RCC 7860 (cell line): ENCODE results near the gene SS18L1.

Experiments
- DNase-seq: peaks from one replicate; pipeline ENCODE4 v3.0.0-alpha.2; 2015; ENCODE audit warnings: low spot score
- FAIRE-seq: peaks from 2 replicates; lab custom pipeline; 2012; peaks lifted over from hg19 to GRCh38; lab: Jason Lieb, UNC

Gene SS18L1

GRCh38 chr20:62168061-62168460 lies 24.5 kb downstream of the SS18L1 start:
- FAIRE-seq: no peak
- no peak for DNase-seq

- DNase-seq (no peak), FAIRE-seq (no peak)
Measured at GRCh38 chr20:62168890-62169435, 25.4 kb downstream of the SS18L1 start.

- FAIRE-seq (no peak), DNase-seq (no peak)
Measured at GRCh38 chr20:62170536-62170935, 27.0 kb downstream of the SS18L1 start.

GRCh38 chr20:62171245-62171644 lies 27.7 kb downstream of the SS18L1 start:
- DNase-seq (no peak), FAIRE-seq (no peak)

GRCh38 chr20:62172666-62173065 lies 29.1 kb downstream of the SS18L1 start:
- no peak for FAIRE-seq
- DNase-seq: no peak

- FAIRE-seq (no peak), DNase-seq (no peak)
Measured at GRCh38 chr20:62174021-62174804, 30.6 kb downstream of the SS18L1 start.

GRCh38 chr20:62174870-62175624 lies 31.5 kb downstream of the SS18L1 start:
- DNase-seq (no peak), FAIRE-seq (no peak)

- no peak for DNase-seq
- FAIRE-seq: no peak
Measured at GRCh38 chr20:62175711-62176110, 32.1 kb downstream of the SS18L1 start.

- no peak for FAIRE-seq
- DNase-seq: no peak
Measured at GRCh38 chr20:62176866-62177265, 33.3 kb downstream of the SS18L1 start.

GRCh38 chr20:62177307-62177706 lies 33.7 kb downstream of the SS18L1 start:
- DNase-seq (no peak), FAIRE-seq (no peak)

GRCh38 chr20:62178316-62179161 lies 35.0 kb downstream of the SS18L1 start:
- FAIRE-seq (no peak), DNase-seq (no peak)

GRCh38 chr20:62179162-62179504 lies 35.6 kb downstream of the SS18L1 start:
- DNase-seq: no peak
- no peak for FAIRE-seq

GRCh38 chr20:62181808-62182207 lies 38.2 kb downstream of the SS18L1 start:
- no peak for DNase-seq
- FAIRE-seq: no peak

GRCh38 chr20:62182469-62183425 lies 39.2 kb downstream of the SS18L1 start, which contains the start of gene MTG2:
MTG2 (plus strand) TSS chr20:62183028; CDS start chr20:62193421, 10,393 bp downstream.
- peak; percentile 20 for FAIRE-seq
- peak; percentile 94 for DNase-seq

GRCh38 chr20:62183426-62184142 lies 40.0 kb downstream of the SS18L1 start:
- no peak for DNase-seq
- no peak for FAIRE-seq

- FAIRE-seq (no peak), DNase-seq (no peak)
Measured at GRCh38 chr20:62186096-62186426, 42.5 kb downstream of the SS18L1 start.

GRCh38 chr20:62186887-62187866 lies 43.6 kb downstream of the SS18L1 start:
- DNase-seq (no peak), FAIRE-seq (no peak)
